Left ventricle myocardium inferior (tissue), 1 donor: ENCODE results near the gene RALGPS1. TPM values are rescaled to one million over a fixed set of nuclear protein-coding genes. Genes with fewer than 3 reads are reported as not detected.

ENCODE experiments used
- DNase-seq: peaks from one replicate; pipeline ENCODE4 v3.0.0-alpha.2; 2020
- H3K27ac ChIP-seq: fragments of 200-600 bp; replicated peaks from 2 replicates; pipeline ENCODE4 v1.8.0; 2021
- H3K27me3 ChIP-seq: fragments of 200-600 bp; 2 replicates; pipeline ENCODE4 v1.8.0; 2021; ENCODE audit warnings: low read depth
- H3K36me3 ChIP-seq: fragments of 200-600 bp; 2 replicates; pipeline ENCODE4 v1.8.0; 2021
- H3K4me1 ChIP-seq: fragments of 200-600 bp; 2 replicates; pipeline ENCODE4 v1.8.0; 2021
- H3K4me3 ChIP-seq: fragments of 200-600 bp; 2 replicates; pipeline ENCODE4 v1.8.0; 2021; ENCODE audit warnings: mild to moderate bottlenecking, moderate library complexity
- H3K9me3 ChIP-seq: fragments of 200-600 bp; replicated peaks from 2 replicates; pipeline ENCODE4 v1.8.0; 2021
- CTCF ChIP-seq: fragments of 200-600 bp; IDR thresholded peaks from 2 replicates; pipeline ENCODE4 v1.8.0; 2021; ENCODE audit warnings: antibody characterized with exemption, mild to moderate bottlenecking, borderline replicate concordance
- intact Hi-C: fragments of 100-400 bp; cut with micrococcal nuclease; formaldehyde crosslinking; loops from one replicate; pipeline ENCODE4 v1.11.0; 2022
- total RNA-seq: library from RNA; stranded (reverse); fragmentation: NEBNext Ultra II Directional; extraction: Animal tissue kit (Norgen Biotek cat#: 25700); gene quantifications from one replicate; pipeline ENCODE4 v1.2.1, GENCODE V29; 2021
- donor health status: DM: no; HTN: yes; CAD: no; lungs with severe emphysema.

Gene RALGPS1
- total RNA-seq, 1 donor from 2014 or later: 18.9 TPM

GRCh38 chr9:126988857-126989256 lies 74.3 kb downstream of the RALGPS1 start:
- TF ChIP-seq CTCF: no peak
- intact Hi-C loops: no loop called here
- H3K4me3 ChIP-seq: no peak overlapping the region
- DNase-seq: no peak
- H3K4me1 ChIP-seq: peaks cover 47% of the 10 kb centered on the region
- peak overlapping the region; percentile 63 for H3K27ac ChIP-seq
- H3K27me3 ChIP-seq: no peaks in the 10 kb centered on the region
- peaks cover 11% of the 10 kb centered on the region for H3K9me3 ChIP-seq
- H3K36me3 ChIP-seq: peaks cover 6% of the 10 kb centered on the region

GRCh38 chr9:126989847-126990842 lies 75.6 kb downstream of the RALGPS1 start:
- intact Hi-C loops: no loop called here
- peak overlapping the region; percentile 63 for H3K27ac ChIP-seq
- TF ChIP-seq CTCF: no peak
- H3K9me3 ChIP-seq: peaks cover 11% of the 10 kb centered on the region
- no peaks in the 10 kb centered on the region for H3K27me3 ChIP-seq
- no peak overlapping the region for H3K4me3 ChIP-seq
- peaks cover 37% of the 10 kb centered on the region for H3K4me1 ChIP-seq
- peaks cover 6% of the 10 kb centered on the region for H3K36me3 ChIP-seq
- DNase-seq: peak; percentile 72

- DNase-seq: no peak
- intact Hi-C loops: no loop called here
- Histone ChIP-seq H3K9me3 (peaks cover 11% of the 10 kb centered on the region), H3K4me3 (no peak overlapping the region), H3K36me3 (peaks cover 6% of the 10 kb centered on the region), H3K4me1 (peaks cover 27% of the 10 kb centered on the region), H3K27ac (peak overlapping the region; percentile 63), H3K27me3 (no peaks in the 10 kb centered on the region)
- TF ChIP-seq CTCF: no peak
These were observed 76.6 kb downstream of the RALGPS1 start for GRCh38 chr9:126991183-126991582.

- Histone ChIP-seq H3K27me3 (no peaks in the 10 kb centered on the region), H3K4me1 (peaks cover 20% of the 10 kb centered on the region), H3K36me3 (peaks cover 6% of the 10 kb centered on the region), H3K9me3 (peaks cover 11% of the 10 kb centered on the region), H3K4me3 (no peak overlapping the region), H3K27ac (no peak overlapping the region)
- DNase-seq: no peak
- intact Hi-C loops: no loop called here
- no peak for TF ChIP-seq CTCF
These were observed 77.8 kb downstream of the RALGPS1 start for GRCh38 chr9:126992427-126992826.

GRCh38 chr9:126999315-127000068 lies 84.9 kb downstream of the RALGPS1 start:
- H3K27me3 ChIP-seq: no peaks in the 10 kb centered on the region
- intact Hi-C loops: no loop called here
- H3K4me3 ChIP-seq: no peak overlapping the region
- no peak for TF ChIP-seq CTCF
- no peak overlapping the region for H3K27ac ChIP-seq
- no peaks in the 10 kb centered on the region for H3K4me1 ChIP-seq
- no peaks in the 10 kb centered on the region for H3K36me3 ChIP-seq
- DNase-seq: no peak
- H3K9me3 ChIP-seq: peaks cover 2% of the 10 kb centered on the region
